Measurements from ENCODE around the gene IFIT3.

The IFIT3 gene

GRCh38 chr10:89351780-89352597 is 24.2 kb downstream of the IFIT3 start:
- no peak for TF ChIP-seq SUZ12 (IDR thresholded peaks at IDR 0.05; ENCODE audit: extremely low read depth, insufficient read depth, insufficient read length)
- no peak for TF ChIP-seq ZNF274 (IDR thresholded peaks at IDR 0.05; ENCODE audit: low read depth, low read length)
- H3K9ac ChIP-seq (ENCODE audit: insufficient read length, low read depth), result no peak overlapping the region
- no peaks in the 10 kb centered on the region for H3K27me3 ChIP-seq (ENCODE audit: insufficient read depth, insufficient read length)
- H3K36me3 ChIP-seq (ENCODE audit: insufficient read depth, insufficient read length, low read length), result no peaks in the 10 kb centered on the region
- H3K4me3 ChIP-seq (ENCODE audit: insufficient read length, low read depth), result no peak overlapping the region
- H3K9me3 ChIP-seq (ENCODE audit: insufficient read depth, low read length), result no peaks in the 10 kb centered on the region
- no peaks in the 10 kb centered on the region for H3K4me1 ChIP-seq (ENCODE audit: insufficient read depth, insufficient read length)
- DNase-seq (ENCODE audit: low read depth, low spot score), result no peak

GRCh38 chr10:89352802-89353201 is 25.0 kb downstream of the IFIT3 start:
- DNase-seq (ENCODE audit: low read depth, low spot score), result no peak
- Histone ChIP-seq H3K27me3 (ENCODE audit: insufficient read depth, insufficient read length) (no peaks in the 10 kb centered on the region), H3K4me1 (ENCODE audit: insufficient read depth, insufficient read length) (no peaks in the 10 kb centered on the region), H3K4me3 (ENCODE audit: insufficient read length, low read depth) (no peak overlapping the region), H3K9me3 (ENCODE audit: insufficient read depth, low read length) (no peaks in the 10 kb centered on the region), H3K36me3 (ENCODE audit: insufficient read depth, insufficient read length, low read length) (no peaks in the 10 kb centered on the region), H3K9ac (ENCODE audit: insufficient read length, low read depth) (no peak overlapping the region)
- TF ChIP-seq ZNF274 (IDR thresholded peaks at IDR 0.05; ENCODE audit: low read depth, low read length) (no peak), YY1 (IDR thresholded peaks at IDR 0.05; ENCODE audit: insufficient read depth, insufficient read length) (no peak), SUZ12 (IDR thresholded peaks at IDR 0.05; ENCODE audit: extremely low read depth, insufficient read depth, insufficient read length) (no peak)

DNA sequence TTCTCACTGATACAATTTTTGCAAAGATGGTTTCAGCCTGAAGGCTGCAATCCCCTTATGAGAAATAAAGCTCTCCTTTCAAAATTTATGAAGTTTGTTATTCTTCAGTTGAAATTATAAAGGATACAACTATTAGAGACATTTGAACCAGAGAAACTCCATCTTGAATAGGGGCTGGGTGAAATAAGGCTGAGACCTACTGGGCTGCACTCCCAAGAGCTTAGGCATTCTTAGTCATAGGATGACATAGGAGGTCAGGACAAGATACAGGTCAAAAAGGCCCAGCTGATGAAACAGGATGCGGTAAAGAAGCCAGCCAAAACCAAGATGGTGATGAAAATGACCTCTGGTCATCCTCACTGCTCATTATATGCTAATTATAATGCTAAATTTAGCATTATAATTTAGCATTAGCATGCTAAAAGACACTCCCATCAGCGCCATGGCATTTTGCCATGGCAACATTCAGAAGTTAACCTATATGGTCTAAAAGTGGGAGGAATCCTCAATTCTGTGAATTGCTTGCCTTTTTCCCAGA is 27.7 kb downstream of the IFIT3 start:
- Histone ChIP-seq H3K36me3 (ENCODE audit: insufficient read depth, insufficient read length, low read length) (no peaks in the 10 kb centered on the region), H3K4me3 (ENCODE audit: insufficient read length, low read depth) (no peak overlapping the region), H3K9ac (ENCODE audit: insufficient read length, low read depth) (no peak overlapping the region), H3K9me3 (ENCODE audit: insufficient read depth, low read length) (no peaks in the 10 kb centered on the region), H3K4me1 (ENCODE audit: insufficient read depth, insufficient read length) (no peaks in the 10 kb centered on the region), H3K27me3 (ENCODE audit: insufficient read depth, insufficient read length) (no peaks in the 10 kb centered on the region)
- no peak for DNase-seq (ENCODE audit: low read depth, low spot score)
- TF ChIP-seq YY1 (IDR thresholded peaks at IDR 0.05; ENCODE audit: insufficient read depth, insufficient read length) (no peak), ZNF274 (IDR thresholded peaks at IDR 0.05; ENCODE audit: low read depth, low read length) (no peak), SUZ12 (IDR thresholded peaks at IDR 0.05; ENCODE audit: extremely low read depth, insufficient read depth, insufficient read length) (no peak)

GRCh38 chr10:89357096-89357495 is 29.3 kb downstream of the IFIT3 start:
- Histone ChIP-seq H3K27me3 (ENCODE audit: insufficient read depth, insufficient read length) (no peaks in the 10 kb centered on the region), H3K9ac (ENCODE audit: insufficient read length, low read depth) (no peak overlapping the region), H3K4me1 (ENCODE audit: insufficient read depth, insufficient read length) (no peaks in the 10 kb centered on the region), H3K4me3 (ENCODE audit: insufficient read length, low read depth) (no peak overlapping the region), H3K36me3 (ENCODE audit: insufficient read depth, insufficient read length, low read length) (no peaks in the 10 kb centered on the region), H3K9me3 (ENCODE audit: insufficient read depth, low read length) (no peaks in the 10 kb centered on the region)
- TF ChIP-seq YY1 (IDR thresholded peaks at IDR 0.05; ENCODE audit: insufficient read depth, insufficient read length), result no peak
- TF ChIP-seq ZNF274 (IDR thresholded peaks at IDR 0.05; ENCODE audit: low read depth, low read length), result no peak
- TF ChIP-seq SUZ12 (IDR thresholded peaks at IDR 0.05; ENCODE audit: extremely low read depth, insufficient read depth, insufficient read length), result no peak
- no peak for DNase-seq (ENCODE audit: low read depth, low spot score)

DNA sequence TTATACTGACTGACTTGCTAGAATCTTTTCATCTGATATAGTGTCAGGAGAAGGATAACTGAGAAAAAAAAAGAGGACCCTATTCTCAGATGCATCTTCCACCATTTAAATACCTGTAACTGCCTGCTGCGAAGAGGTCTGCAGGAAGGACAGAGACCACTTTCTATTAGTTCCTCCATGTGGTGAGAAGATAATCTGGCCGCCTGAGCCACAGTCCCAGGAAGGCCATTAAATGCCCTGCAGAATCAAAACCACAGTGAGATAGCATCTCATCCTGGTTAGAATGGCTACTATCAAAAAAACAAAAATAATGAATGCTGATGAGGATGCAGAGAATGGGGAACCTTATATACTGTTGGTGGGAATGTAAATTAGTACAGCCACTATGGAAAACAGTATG is 30.2 kb downstream of the IFIT3 start:
- Histone ChIP-seq H3K9ac (ENCODE audit: insufficient read length, low read depth) (no peak overlapping the region), H3K4me1 (ENCODE audit: insufficient read depth, insufficient read length) (no peaks in the 10 kb centered on the region), H3K27me3 (ENCODE audit: insufficient read depth, insufficient read length) (no peaks in the 10 kb centered on the region), H3K4me3 (ENCODE audit: insufficient read length, low read depth) (no peak overlapping the region), H3K9me3 (ENCODE audit: insufficient read depth, low read length) (no peaks in the 10 kb centered on the region), H3K36me3 (ENCODE audit: insufficient read depth, insufficient read length, low read length) (no peaks in the 10 kb centered on the region)
- TF ChIP-seq ZNF274 (IDR thresholded peaks at IDR 0.05; ENCODE audit: low read depth, low read length) (no peak), SUZ12 (IDR thresholded peaks at IDR 0.05; ENCODE audit: extremely low read depth, insufficient read depth, insufficient read length) (no peak), YY1 (IDR thresholded peaks at IDR 0.05; ENCODE audit: insufficient read depth, insufficient read length) (no peak)
- DNase-seq (ENCODE audit: low read depth, low spot score), result no peak

GRCh38 chr10:89360157-89360556 is 32.4 kb downstream of the IFIT3 start:
- Histone ChIP-seq H3K4me3 (ENCODE audit: insufficient read length, low read depth) (no peak overlapping the region), H3K27me3 (ENCODE audit: insufficient read depth, insufficient read length) (no peaks in the 10 kb centered on the region), H3K9ac (ENCODE audit: insufficient read length, low read depth) (no peak overlapping the region), H3K36me3 (ENCODE audit: insufficient read depth, insufficient read length, low read length) (no peaks in the 10 kb centered on the region), H3K4me1 (ENCODE audit: insufficient read depth, insufficient read length) (no peaks in the 10 kb centered on the region), H3K9me3 (ENCODE audit: insufficient read depth, low read length) (no peaks in the 10 kb centered on the region)
- TF ChIP-seq YY1 (IDR thresholded peaks at IDR 0.05; ENCODE audit: insufficient read depth, insufficient read length) (no peak), ZNF274 (IDR thresholded peaks at IDR 0.05; ENCODE audit: low read depth, low read length) (no peak), SUZ12 (IDR thresholded peaks at IDR 0.05; ENCODE audit: extremely low read depth, insufficient read depth, insufficient read length) (no peak)
- no peak for DNase-seq (ENCODE audit: low read depth, low spot score)

- Histone ChIP-seq H3K9ac (ENCODE audit: insufficient read length, low read depth) (no peak overlapping the region), H3K4me1 (ENCODE audit: insufficient read depth, insufficient read length) (no peaks in the 10 kb centered on the region)
These were observed 35.1 kb downstream of the IFIT3 start for GRCh38 chr10:89362929-89363328.

More at GRCh38 chr10:89362929-89363328, 35.1 kb downstream of the IFIT3 start:
- DNase-seq (ENCODE audit: low read depth, low spot score), result no peak
- no peaks in the 10 kb centered on the region for H3K27me3 ChIP-seq (ENCODE audit: insufficient read depth, insufficient read length)
- H3K36me3 ChIP-seq (ENCODE audit: insufficient read depth, insufficient read length, low read length), result no peaks in the 10 kb centered on the region
- no peak overlapping the region for H3K4me3 ChIP-seq (ENCODE audit: insufficient read length, low read depth)
- TF ChIP-seq ZNF274 (IDR thresholded peaks at IDR 0.05; ENCODE audit: low read depth, low read length) (no peak), SUZ12 (IDR thresholded peaks at IDR 0.05; ENCODE audit: extremely low read depth, insufficient read depth, insufficient read length) (no peak), YY1 (IDR thresholded peaks at IDR 0.05; ENCODE audit: insufficient read depth, insufficient read length) (no peak)
- H3K9me3 ChIP-seq (ENCODE audit: insufficient read depth, low read length), result no peaks in the 10 kb centered on the region

Measured in NT2/D1 (cell line).